ENCODE results near the gene MYDGF. TPM values are rescaled to one million over a fixed set of nuclear protein-coding genes. Genes with fewer than 3 reads are reported as not detected.

MYDGF gene
- total and polyA plus RNA-seq, 2 of the 13 experiments (the other 11 are each of a cell fraction or from before 2014, with no cell fraction given): 116 to 198 TPM

GRCh38 chr19:4715529-4716221 is 45.5 kb upstream of the MYDGF start (continued):
- TF ChIP-seq ZHX1 (CRISPR knock-in tag; IDR thresholded peaks at IDR 0.05; ENCODE audit: low read depth) (peak; percentile 81; the same call in 1 of the 2 replicates), HBP1 (CRISPR knock-in tag; IDR thresholded peaks at IDR 0.05; ENCODE audit: low read depth) (no peak), FOXK2 (IDR thresholded peaks at IDR 0.05) (no peak), RARA (CRISPR knock-in tag; IDR thresholded peaks at IDR 0.05) (peak; percentile 99), AGO1 (IDR thresholded peaks at IDR 0.05; ENCODE audit: low read depth, low read length, poor library complexity, severe bottlenecking) (no peak), RBFOX2 (IDR thresholded peaks at IDR 0.05; ENCODE audit: low read depth, low read length) (no peak), ZNF749 (CRISPR knock-in tag; IDR thresholded peaks at IDR 0.05; ENCODE audit: borderline replicate concordance) (no peak), PAXIP1 (CRISPR knock-in tag; conservative IDR thresholded peaks at IDR 0.05) (peak; percentile 92), ZNF619 (CRISPR knock-in tag; IDR thresholded peaks at IDR 0.05) (peak; percentile 81; the same call in 1 of the 2 replicates), ZNF652 (CRISPR knock-in tag; IDR thresholded peaks at IDR 0.05; ENCODE audit: borderline replicate concordance, low read depth) (peak; percentile 86), SALL1 (CRISPR knock-in tag; IDR thresholded peaks at IDR 0.05) (peak; percentile 92), GLI4 (CRISPR knock-in tag; IDR thresholded peaks at IDR 0.05; ENCODE audit: borderline replicate concordance) (no peak), ZNF773 (CRISPR knock-in tag; IDR thresholded peaks at IDR 0.05; ENCODE audit: borderline replicate concordance) (no peak), ZNF446 (CRISPR knock-in tag; IDR thresholded peaks at IDR 0.05) (no peak), ZNF546 (CRISPR knock-in tag; conservative IDR thresholded peaks at IDR 0.05) (no peak), ZNF317 (CRISPR knock-in tag; IDR thresholded peaks at IDR 0.05) (peak; percentile 97), NFATC3 (CRISPR knock-in tag; IDR thresholded peaks at IDR 0.05) (no peak), NFIB (CRISPR knock-in tag; IDR thresholded peaks at IDR 0.05; ENCODE audit: borderline replicate concordance) (no peak), SOX5 (CRISPR knock-in tag; IDR thresholded peaks at IDR 0.05; ENCODE audit: borderline replicate concordance) (peak; percentile 64), REPIN1 (CRISPR knock-in tag; IDR thresholded peaks at IDR 0.05; ENCODE audit: borderline replicate concordance, low read depth) (peak; percentile 60; the same call in 1 of the 2 replicates), FOXO4 (CRISPR knock-in tag; conservative IDR thresholded peaks at IDR 0.05) (no peak)

All from HepG2 (cell line).